Parathyroid adenoma (tissue), 2 donors: ENCODE measurements around the gene ATRIP.

ENCODE experiments used
- H2AFZ ChIP-seq: fragments of 300-600 bp; sonication (generic); one replicate; pipeline ENCODE4 v1.7.0; 2017; ENCODE audit warnings: antibody characterized with exemption, mild to moderate bottlenecking
- H3K27ac ChIP-seq: fragments of 300-600 bp; sonication (generic); one replicate; pipeline ENCODE4 v1.7.0; 2017
- H3K27me3 ChIP-seq: fragments of 300-600 bp; sonication (generic); one replicate; pipeline ENCODE4 v1.7.0; 2017; ENCODE audit warnings: low read length; ENCODE audit not compliant: control insufficient read depth, insufficient read depth
- H3K36me3 ChIP-seq: fragments of 300-600 bp; sonication (generic); one replicate; pipeline ENCODE4 v1.7.0; 2017; ENCODE audit warnings: low read length; ENCODE audit not compliant: control insufficient read depth, insufficient read depth
- H3K4me1 ChIP-seq: fragments of 300-600 bp; sonication (generic); one replicate; pipeline ENCODE4 v1.7.0; 2017; ENCODE audit warnings: control low read depth
- H3K4me2 ChIP-seq: fragments of 300-600 bp; sonication (generic); one replicate; pipeline ENCODE4 v1.7.0; 2017; ENCODE audit warnings: low read length
- H3K4me3 ChIP-seq: fragments of 300-600 bp; sonication (generic); one replicate; pipeline ENCODE4 v1.7.0; 2017; ENCODE audit warnings: low read depth, low read length
- H3K79me2 ChIP-seq: fragments of 300-600 bp; sonication (generic); one replicate; pipeline ENCODE4 v1.7.0; 2017; ENCODE audit warnings: control low read depth
- H3K9ac ChIP-seq: fragments of 300-600 bp; sonication (generic); one replicate; pipeline ENCODE4 v1.7.0; 2017; ENCODE audit warnings: mild to moderate bottlenecking
- H3K9me3 ChIP-seq: fragments of 300-600 bp; sonication (generic); one replicate; pipeline ENCODE4 v1.7.0; 2017; ENCODE audit warnings: low read length; ENCODE audit not compliant: control insufficient read depth
- CTCF ChIP-seq: fragments of 300-600 bp; sonication (generic); IDR thresholded peaks from one replicate; pipeline ENCODE4 v1.7.0; 2017; ENCODE audit warnings: antibody characterized with exemption, mild to moderate bottlenecking
- donor health status: primary hyperparathyroidism.

Gene ATRIP

GRCh38 chr3:48503401-48504050, 57.0 kb downstream of the ATRIP start:
- H2AFZ ChIP-seq = peak overlapping the region; percentile 93
- H3K27me3 ChIP-seq = no peaks in the 10 kb centered on the region
- H3K9ac ChIP-seq = peak overlapping the region; percentile 29
- no peaks in the 10 kb centered on the region for H3K36me3 ChIP-seq
- H3K79me2 ChIP-seq = no peaks in the 10 kb centered on the region
- peak overlapping the region; percentile 88 for H3K27ac ChIP-seq
- no peaks in the 10 kb centered on the region for H3K9me3 ChIP-seq
- peak overlapping the region; percentile 72 for H3K4me3 ChIP-seq
- peaks cover 12% of the 10 kb centered on the region for H3K4me1 ChIP-seq
- no peak for TF ChIP-seq CTCF
- H3K4me2 ChIP-seq = peak overlapping the region; percentile 98

GRCh38 chr3:48504051-48504946, 57.8 kb downstream of the ATRIP start, which contains the start of gene SHISA5:
Gene SHISA5, minus strand, starts transcription at chr3:48504174. Its CDS starts 80 bp downstream, at chr3:48504094.
- Histone ChIP-seq H2AFZ (peak within 1 kb of the TSS; percentile 93), H3K4me1 (peaks cover 12% of the 10 kb centered on the region), H3K79me2 (no peaks in the 10 kb centered on the region), H3K27me3 (no peaks in the 10 kb centered on the region), H3K4me2 (peak within 1 kb of the TSS; percentile 98), H3K9me3 (no peaks in the 10 kb centered on the region), H3K36me3 (no peaks in the 10 kb centered on the region), H3K27ac (peak within 1 kb of the TSS; percentile 88), H3K9ac (peak within 1 kb of the TSS; percentile 29), H3K4me3 (peak within 1 kb of the TSS; percentile 72)
- TF ChIP-seq CTCF = no peak

GRCh38 chr3:48505146-48505545, 58.6 kb downstream of the ATRIP start:
- Histone ChIP-seq H3K27ac (peak overlapping the region; percentile 88), H3K4me2 (no peak overlapping the region), H3K4me1 (peaks cover 12% of the 10 kb centered on the region), H3K9ac (no peak overlapping the region), H2AFZ (no peak overlapping the region), H3K4me3 (no peak overlapping the region), H3K9me3 (no peaks in the 10 kb centered on the region), H3K79me2 (no peaks in the 10 kb centered on the region), H3K36me3 (no peaks in the 10 kb centered on the region), H3K27me3 (no peaks in the 10 kb centered on the region)
- TF ChIP-seq CTCF = no peak

GRCh38 chr3:48505968-48506504, 59.5 kb downstream of the ATRIP start:
- Histone ChIP-seq H3K4me3 (no peak overlapping the region), H3K9me3 (no peaks in the 10 kb centered on the region), H3K9ac (no peak overlapping the region), H3K4me2 (no peak overlapping the region), H3K27me3 (no peaks in the 10 kb centered on the region), H2AFZ (no peak overlapping the region), H3K4me1 (peaks cover 12% of the 10 kb centered on the region), H3K36me3 (no peaks in the 10 kb centered on the region), H3K79me2 (no peaks in the 10 kb centered on the region), H3K27ac (no peak overlapping the region)
- no peak for TF ChIP-seq CTCF
